Activated CD8-positive, alpha-beta memory T cell treated with anti-CD3 and anti-CD28 coated beads, Interleukin-2, amount 50 U/mL, for 48 hours (primary cell): ENCODE data around the gene WWOX.

Experiments
- DNase-seq: peaks from one replicate; pipeline ENCODE4 v3.0.0-alpha.2; 2020

Gene WWOX

GRCh38 chr16:78235168-78235800 lies 135.8 kb downstream of the WWOX start:
- DNase-seq: peak; percentile 80

GRCh38 chr16:78235876-78236275 lies 136.4 kb downstream of the WWOX start:
- DNase-seq: no peak

- DNase-seq: no peak
Measured at GRCh38 chr16:78237841-78238240, 138.4 kb downstream of the WWOX start.

- no peak for DNase-seq
Measured at GRCh38 chr16:78240459-78241222, 141.2 kb downstream of the WWOX start.

- no peak for DNase-seq
Measured at GRCh38 chr16:78242239-78242630, 142.8 kb downstream of the WWOX start.

- DNase-seq: no peak
Measured at GRCh38 chr16:78244131-78244895, 144.9 kb downstream of the WWOX start.

- no peak for DNase-seq
Measured at GRCh38 chr16:78246559-78246958, 147.1 kb downstream of the WWOX start.

GRCh38 chr16:78249056-78249455 lies 149.6 kb downstream of the WWOX start:
- no peak for DNase-seq

- no peak for DNase-seq
Measured at GRCh38 chr16:78249832-78250231, 150.4 kb downstream of the WWOX start.

GRCh38 chr16:78251115-78251514 lies 151.7 kb downstream of the WWOX start:
- no peak for DNase-seq

GRCh38 chr16:78252757-78253156 lies 153.3 kb downstream of the WWOX start:
- no peak for DNase-seq

- no peak for DNase-seq
Measured at GRCh38 chr16:78254841-78255240, 155.4 kb downstream of the WWOX start.

GRCh38 chr16:78256686-78257375 lies 157.4 kb downstream of the WWOX start:
- no peak for DNase-seq

- DNase-seq: no peak
Measured at GRCh38 chr16:78257376-78257728, 157.9 kb downstream of the WWOX start.

GRCh38 chr16:78258375-78259065 lies 159.1 kb downstream of the WWOX start:
- no peak for DNase-seq

- DNase-seq: no peak
Measured at GRCh38 chr16:78259873-78260272, 160.4 kb downstream of the WWOX start.

GRCh38 chr16:78264642-78265041 lies 165.2 kb downstream of the WWOX start:
- no peak for DNase-seq

GRCh38 chr16:78269256-78269655 lies 169.8 kb downstream of the WWOX start:
- no peak for DNase-seq

- no peak for DNase-seq
Measured at GRCh38 chr16:78271981-78272380, 172.5 kb downstream of the WWOX start.

- no peak for DNase-seq
Measured at GRCh38 chr16:78274771-78275170, 175.3 kb downstream of the WWOX start.

GRCh38 chr16:78275420-78275819 lies 176.0 kb downstream of the WWOX start:
- no peak for DNase-seq

GRCh38 chr16:78277321-78278055 lies 178.0 kb downstream of the WWOX start:
- no peak for DNase-seq
